ENCODE data around the gene MCCC2. TPM values are rescaled to one million over a fixed set of nuclear protein-coding genes. Genes with fewer than 3 reads are reported as not detected.
"Not testable (repeated sequence)": the region's sequence is repeated elsewhere in the genome, so short reads cannot be mapped to it uniquely, and the experiment has no call there.

MCCC2 gene
- total RNA-seq, 2 experiments from 2014 or later = 37.1 to 42.6 TPM

- H3K9me3 Mint-ChIP-seq = no peaks in the 10 kb centered on the region
- no peak overlapping the region for H3K27ac Mint-ChIP-seq
- no peak overlapping the region for H3K4me3 Mint-ChIP-seq
- POLR2A ChIA-PET = interaction anchor here (0.5 kb wide), 1 partner anchor 22 kb away, joined by 3 read pairs; no protein-coding TSS in a partner anchor
- peaks cover 6% of the 10 kb centered on the region for H3K36me3 Mint-ChIP-seq
- ATAC-seq (ENCODE audit: low read depth) (no peak), DNase-seq (no peak)
- no peaks in the 10 kb centered on the region for H3K27me3 Mint-ChIP-seq
- H3K4me1 Mint-ChIP-seq = peaks cover 1% of the 10 kb centered on the region
Measured at GRCh38 chr5:71582945-71583584, 4.1 kb upstream of the MCCC2 start.

- Mint-ChIP-seq H3K9me3 (no peaks in the 10 kb centered on the region), H3K4me1 (peaks cover 25% of the 10 kb centered on the region), H3K27ac (peak overlapping the region; percentile 99), H3K27me3 (no peaks in the 10 kb centered on the region), H3K4me3 (peak overlapping the region; percentile 98), H3K36me3 (peaks cover 6% of the 10 kb centered on the region)
- peak; percentile 17 for ATAC-seq (ENCODE audit: low read depth)
- POLR2A ChIA-PET = interaction anchor here (1.3 to 3.2 kb wide), 2 partner anchors 15 to 128 kb away, joined by 3 to 34 read pairs; no protein-coding TSS in a partner anchor
- peak; percentile 31 for DNase-seq
Measured at GRCh38 chr5:71586052-71586940, 844 bp upstream of the MCCC2 start.

GRCh38 chr5:71587766-71588532 lies 809 bp downstream of the MCCC2 start:
- Mint-ChIP-seq H3K27me3 (no peaks in the 10 kb centered on the region), H3K4me3 (peak overlapping the region; percentile 98), H3K9me3 (no peaks in the 10 kb centered on the region), H3K4me1 (peaks cover 28% of the 10 kb centered on the region), H3K36me3 (peaks cover 9% of the 10 kb centered on the region), H3K27ac (peak overlapping the region; percentile 99)
- POLR2A ChIA-PET = interaction anchor here (0.6 to 3.2 kb wide), 7 partner anchors 8 to 1733 kb away, joined by 3 to 34 read pairs (median 4); no protein-coding TSS in a partner anchor
- DNase-seq (peak; percentile 30), ATAC-seq (ENCODE audit: low read depth) (peak; percentile 2)

GRCh38 chr5:71588533-71588885 lies 1.4 kb downstream of the MCCC2 start:
- peaks cover 9% of the 10 kb centered on the region for H3K36me3 Mint-ChIP-seq
- H3K27me3 Mint-ChIP-seq = no peaks in the 10 kb centered on the region
- no peak for DNase-seq
- no peak for ATAC-seq (ENCODE audit: low read depth)
- H3K4me1 Mint-ChIP-seq = peaks cover 28% of the 10 kb centered on the region
- peak overlapping the region; percentile 98 for H3K4me3 Mint-ChIP-seq
- no peaks in the 10 kb centered on the region for H3K9me3 Mint-ChIP-seq
- H3K27ac Mint-ChIP-seq = peak overlapping the region; percentile 53
- POLR2A ChIA-PET = interaction anchor here (0.7 to 3.2 kb wide), 3 partner anchors 13 to 21 kb away, joined by 3 to 34 read pairs (median 4); no protein-coding TSS in a partner anchor

GRCh38 chr5:71589903-71590302 lies 2.8 kb downstream of the MCCC2 start:
- peak overlapping the region; percentile 47 for H3K4me3 Mint-ChIP-seq
- DNase-seq = no peak

GRCh38 chr5:71591100-71591499 lies 4.0 kb downstream of the MCCC2 start:
- H3K36me3 Mint-ChIP-seq = peaks cover 10% of the 10 kb centered on the region
- H3K27me3 Mint-ChIP-seq = no peaks in the 10 kb centered on the region
- H3K27ac Mint-ChIP-seq = peak overlapping the region; percentile 15
- H3K9me3 Mint-ChIP-seq = no peaks in the 10 kb centered on the region
- H3K4me1 Mint-ChIP-seq = peaks cover 28% of the 10 kb centered on the region
- H3K4me3 Mint-ChIP-seq = peak overlapping the region; percentile 9
- no peak for DNase-seq
- POLR2A ChIA-PET = interaction anchor here (0.7 to 1.9 kb wide), 2 partner anchors 10 to 107 kb away, joined by 3 to 8 read pairs; no protein-coding TSS in a partner anchor
- ATAC-seq (ENCODE audit: low read depth) = no peak

More at GRCh38 chr5:71589903-71590302, 2.8 kb downstream of the MCCC2 start:
- H3K9me3 Mint-ChIP-seq = no peaks in the 10 kb centered on the region
- H3K36me3 Mint-ChIP-seq = peaks cover 9% of the 10 kb centered on the region
- H3K4me1 Mint-ChIP-seq = peaks cover 28% of the 10 kb centered on the region
- ATAC-seq (ENCODE audit: low read depth) = no peak
- H3K27ac Mint-ChIP-seq = peak overlapping the region; percentile 11
- no peaks in the 10 kb centered on the region for H3K27me3 Mint-ChIP-seq
- POLR2A ChIA-PET = interaction anchor here (1.9 kb wide), 1 partner anchor 11 kb away, joined by 8 read pairs; no protein-coding TSS in a partner anchor

- no peak for DNase-seq
- Mint-ChIP-seq H3K4me1 (peaks cover 19% of the 10 kb centered on the region), H3K9me3 (no peaks in the 10 kb centered on the region), H3K36me3 (peaks cover 31% of the 10 kb centered on the region), H3K4me3 (no peak overlapping the region), H3K27me3 (no peaks in the 10 kb centered on the region), H3K27ac (no peak overlapping the region)
- POLR2A ChIA-PET = no interaction called here
- ATAC-seq (ENCODE audit: low read depth) = no peak
Measured at GRCh38 chr5:71596169-71596568, 9.0 kb downstream of the MCCC2 start.

- Mint-ChIP-seq H3K27ac (peak overlapping the region; percentile 44), H3K27me3 (no peaks in the 10 kb centered on the region), H3K4me3 (no peak overlapping the region), H3K9me3 (no peaks in the 10 kb centered on the region), H3K4me1 (peaks cover 26% of the 10 kb centered on the region), H3K36me3 (peaks cover 33% of the 10 kb centered on the region)
- DNase-seq = no peak
- POLR2A ChIA-PET = interaction anchor here (0.5 to 1.5 kb wide), 2 partner anchors 10 to 17 kb away, joined by 6 to 7 read pairs; partner anchors contain the start of gene MCCC2
- no peak for ATAC-seq (ENCODE audit: low read depth)
Measured at GRCh38 chr5:71597001-71597400, 9.9 kb downstream of the MCCC2 start.

GRCh38 chr5:71600783-71601182 lies 13.6 kb downstream of the MCCC2 start:
- H3K4me1 Mint-ChIP-seq = peaks cover 32% of the 10 kb centered on the region
- no peak for DNase-seq
- ATAC-seq (ENCODE audit: low read depth) = no peak
- no peaks in the 10 kb centered on the region for H3K27me3 Mint-ChIP-seq
- H3K36me3 Mint-ChIP-seq = peaks cover 50% of the 10 kb centered on the region
- peak overlapping the region; percentile 95 for H3K27ac Mint-ChIP-seq
- peak overlapping the region; percentile 71 for H3K4me3 Mint-ChIP-seq
- POLR2A ChIA-PET = interaction anchor here (1.9 to 2.0 kb wide), 2 partner anchors 10 to 13 kb away, joined by 8 to 34 read pairs; partner anchors contain the start of gene MCCC2
- no peaks in the 10 kb centered on the region for H3K9me3 Mint-ChIP-seq

- peak; percentile 92 for ATAC-seq (ENCODE audit: low read depth)
- peak; percentile 65 for DNase-seq
- Mint-ChIP-seq H3K4me3 (peak overlapping the region; percentile 71), H3K36me3 (peaks cover 49% of the 10 kb centered on the region), H3K27ac (peak overlapping the region; percentile 95), H3K9me3 (no peaks in the 10 kb centered on the region), H3K4me1 (peaks cover 32% of the 10 kb centered on the region), H3K27me3 (no peaks in the 10 kb centered on the region)
- POLR2A ChIA-PET = interaction anchor here (0.6 to 2.0 kb wide), 4 partner anchors 11 to 30 kb away, joined by 3 to 34 read pairs (median 6); partner anchors contain the start of gene MCCC2
Measured at GRCh38 chr5:71601222-71602026, 14.3 kb downstream of the MCCC2 start.

- not testable (repeated sequence) for DNase-seq; H3K9me3 Mint-ChIP-seq; H3K27ac Mint-ChIP-seq; H3K4me3 Mint-ChIP-seq; ATAC-seq (ENCODE audit: low read depth); H3K4me1 Mint-ChIP-seq; H3K27me3 Mint-ChIP-seq
- POLR2A ChIA-PET = interaction anchor here (0.5 kb wide), 1 partner anchor 22 kb away, joined by 3 read pairs; no protein-coding TSS in a partner anchor
- H3K36me3 Mint-ChIP-seq = peaks cover 19% of the 10 kb centered on the region
Measured at GRCh38 chr5:71609916-71610315, 22.8 kb downstream of the MCCC2 start.

- ATAC-seq (ENCODE audit: low read depth) = no peak
- peaks cover 1% of the 10 kb centered on the region for H3K9me3 Mint-ChIP-seq
- DNase-seq = no peak
- H3K4me3 Mint-ChIP-seq = no peak overlapping the region
- H3K27ac Mint-ChIP-seq = no peak overlapping the region
- peaks cover 36% of the 10 kb centered on the region for H3K36me3 Mint-ChIP-seq
- H3K4me1 Mint-ChIP-seq = peaks cover 1% of the 10 kb centered on the region
- POLR2A ChIA-PET = no interaction called here
- no peaks in the 10 kb centered on the region for H3K27me3 Mint-ChIP-seq
Measured at GRCh38 chr5:71615809-71616208, 28.7 kb downstream of the MCCC2 start.
